ENCODE results near the gene SLC9B1.

Gene SLC9B1

GRCh38 chr4:103054030-103054429 lies 34.5 kb upstream of the SLC9B1 start:
- Histone ChIP-seq H3K27me3 (ENCODE audit: low read length) (no peaks in the 10 kb centered on the region), H3K4me3 (ENCODE audit: insufficient read depth, low read length, poor library complexity, severe bottlenecking) (no peak overlapping the region), H3K9ac (ENCODE audit: low read length) (no peak overlapping the region), H2AFZ (ENCODE audit: low read depth, low read length, severe bottlenecking) (no peak overlapping the region), H3F3A (ENCODE audit: insufficient read depth) (no peaks in the 10 kb centered on the region), H3K9me3 (ENCODE audit: insufficient read depth, low read length) (no peaks in the 10 kb centered on the region), H3K79me2 (ENCODE audit: insufficient read depth, low read length) (no peaks in the 10 kb centered on the region), H3K9me2 (replicated peaks; ENCODE audit: insufficient read depth, low read length) (no peaks in the 10 kb centered on the region), H3K27ac (ENCODE audit: low read depth, low read length) (no peak overlapping the region), H3K36me3 (ENCODE audit: low read length) (no peaks in the 10 kb centered on the region), H3K4me2 (ENCODE audit: low read depth, low read length, poor library complexity, severe bottlenecking) (no peak overlapping the region), H4K20me1 (ENCODE audit: low read depth, low read length) (no peaks in the 10 kb centered on the region)
- TF ChIP-seq EZH2phosphoT487 (conservative IDR thresholded peaks at IDR 0.05; ENCODE audit: low read length), result no peak
- no peak for TF ChIP-seq CTCF (IDR thresholded peaks at IDR 0.05; ENCODE audit: insufficient read depth, low read length, poor library complexity, severe bottlenecking)

DNA sequence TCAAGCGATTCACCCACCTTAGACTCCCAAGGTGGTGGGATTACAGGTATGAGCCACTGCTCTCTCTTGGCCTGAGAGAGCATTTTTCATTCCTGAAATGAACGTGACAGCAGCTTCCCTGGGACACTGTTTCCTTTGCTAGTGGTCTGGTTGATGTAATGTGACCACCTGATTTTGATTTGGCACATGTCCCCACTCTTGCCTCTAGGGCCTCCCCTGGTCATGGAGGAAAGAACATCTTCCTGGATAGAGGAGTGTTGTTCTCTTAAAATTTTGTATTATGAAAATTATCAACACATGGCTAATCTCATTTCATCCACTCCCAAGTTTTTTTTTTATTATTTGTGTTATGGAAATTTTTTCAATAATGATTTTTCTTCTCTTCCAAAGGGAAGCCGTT lies 33.3 kb upstream of the SLC9B1 start:
- no peak overlapping the region for H3K4me2 ChIP-seq (ENCODE audit: low read depth, low read length, poor library complexity, severe bottlenecking)
- H3F3A ChIP-seq (ENCODE audit: insufficient read depth), result no peaks in the 10 kb centered on the region
- no peaks in the 10 kb centered on the region for H3K79me2 ChIP-seq (ENCODE audit: insufficient read depth, low read length)
- H4K20me1 ChIP-seq (ENCODE audit: low read depth, low read length), result no peaks in the 10 kb centered on the region
- no peak overlapping the region for H3K27ac ChIP-seq (ENCODE audit: low read depth, low read length)
- H3K9me2 ChIP-seq (replicated peaks; ENCODE audit: insufficient read depth, low read length), result no peaks in the 10 kb centered on the region
- no peak for TF ChIP-seq EZH2phosphoT487 (conservative IDR thresholded peaks at IDR 0.05; ENCODE audit: low read length)
- no peak for TF ChIP-seq CTCF (IDR thresholded peaks at IDR 0.05; ENCODE audit: insufficient read depth, low read length, poor library complexity, severe bottlenecking)
- no peaks in the 10 kb centered on the region for H3K27me3 ChIP-seq (ENCODE audit: low read length)
- no peak overlapping the region for H2AFZ ChIP-seq (ENCODE audit: low read depth, low read length, severe bottlenecking)
- H3K9me3 ChIP-seq (ENCODE audit: insufficient read depth, low read length), result no peaks in the 10 kb centered on the region
- no peak overlapping the region for H3K9ac ChIP-seq (ENCODE audit: low read length)
- no peak overlapping the region for H3K4me3 ChIP-seq (ENCODE audit: insufficient read depth, low read length, poor library complexity, severe bottlenecking)
- H3K36me3 ChIP-seq (ENCODE audit: low read length), result no peaks in the 10 kb centered on the region

DNA sequence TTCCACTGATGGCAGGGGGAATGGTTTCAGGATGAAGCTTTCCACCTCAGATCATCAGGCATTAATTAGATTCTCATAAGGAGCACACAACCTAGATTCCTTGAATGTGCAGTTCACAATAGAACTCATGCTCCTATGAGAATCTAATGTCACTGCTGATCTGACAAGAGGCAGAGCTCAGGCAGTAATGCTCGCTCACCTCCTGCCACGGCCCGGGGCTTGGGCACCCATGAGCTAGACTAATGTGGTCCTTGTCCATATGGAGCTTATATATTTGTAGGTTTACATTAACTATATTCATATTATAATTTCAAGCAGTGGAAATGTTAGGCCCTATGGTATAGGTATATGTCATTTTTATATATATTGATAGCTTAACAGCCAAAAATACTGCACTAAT lies 32.6 kb upstream of the SLC9B1 start:
- no peak for TF ChIP-seq EZH2phosphoT487 (conservative IDR thresholded peaks at IDR 0.05; ENCODE audit: low read length)
- TF ChIP-seq CTCF (IDR thresholded peaks at IDR 0.05; ENCODE audit: insufficient read depth, low read length, poor library complexity, severe bottlenecking), result no peak
- Histone ChIP-seq H3K4me3 (ENCODE audit: insufficient read depth, low read length, poor library complexity, severe bottlenecking) (no peak overlapping the region), H3K27me3 (ENCODE audit: low read length) (no peaks in the 10 kb centered on the region), H3K27ac (ENCODE audit: low read depth, low read length) (no peak overlapping the region), H3K9me2 (replicated peaks; ENCODE audit: insufficient read depth, low read length) (no peaks in the 10 kb centered on the region), H3K36me3 (ENCODE audit: low read length) (no peaks in the 10 kb centered on the region), H3F3A (ENCODE audit: insufficient read depth) (no peaks in the 10 kb centered on the region), H2AFZ (ENCODE audit: low read depth, low read length, severe bottlenecking) (no peak overlapping the region), H3K79me2 (ENCODE audit: insufficient read depth, low read length) (no peaks in the 10 kb centered on the region), H3K9me3 (ENCODE audit: insufficient read depth, low read length) (no peaks in the 10 kb centered on the region), H4K20me1 (ENCODE audit: low read depth, low read length) (no peaks in the 10 kb centered on the region), H3K9ac (ENCODE audit: low read length) (no peak overlapping the region), H3K4me2 (ENCODE audit: low read depth, low read length, poor library complexity, severe bottlenecking) (no peak overlapping the region)
